ENCODE data around the gene ELFN2.

ELFN2 gene

DNA sequence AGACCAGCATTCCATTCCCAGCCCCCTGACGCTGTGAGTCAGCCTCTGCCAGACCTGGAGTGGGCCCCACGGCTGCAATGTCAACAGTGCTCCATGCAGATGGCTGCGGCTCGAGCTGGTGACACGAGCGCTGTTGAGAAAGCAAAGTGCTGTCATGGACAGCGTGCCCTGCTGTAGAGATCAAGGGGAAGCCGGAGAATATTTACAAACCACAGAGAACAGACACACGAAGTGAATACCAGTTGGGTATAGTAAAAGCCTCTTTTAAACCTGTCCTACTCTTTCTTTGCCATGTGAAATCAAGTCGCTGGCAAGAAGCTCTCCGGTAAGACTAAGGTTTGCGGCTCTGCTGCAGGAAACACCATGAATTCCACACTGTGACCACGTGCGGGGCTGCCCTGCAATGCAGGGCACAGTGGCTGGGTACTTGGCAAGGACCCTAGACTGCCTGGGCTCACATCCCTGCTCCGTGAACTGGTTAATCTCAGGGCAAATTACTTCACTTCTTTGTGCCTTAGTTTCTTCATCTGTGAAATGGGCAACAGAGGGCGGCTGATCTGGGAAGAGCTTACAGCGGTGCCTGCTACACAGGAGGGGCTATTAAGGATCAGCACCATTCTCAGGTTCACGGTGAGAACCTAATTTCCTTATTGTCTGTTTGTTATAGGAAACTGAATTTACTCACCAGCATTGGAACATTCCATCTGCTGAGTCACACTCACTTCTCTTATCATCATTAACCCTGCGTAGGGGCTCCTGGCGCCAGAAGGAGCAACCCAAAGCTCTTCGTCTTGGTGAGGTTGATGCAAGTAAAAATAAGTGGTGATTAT lies 27.8 kb upstream of the ELFN2 start:
- no peak for DNase-seq

DNA sequence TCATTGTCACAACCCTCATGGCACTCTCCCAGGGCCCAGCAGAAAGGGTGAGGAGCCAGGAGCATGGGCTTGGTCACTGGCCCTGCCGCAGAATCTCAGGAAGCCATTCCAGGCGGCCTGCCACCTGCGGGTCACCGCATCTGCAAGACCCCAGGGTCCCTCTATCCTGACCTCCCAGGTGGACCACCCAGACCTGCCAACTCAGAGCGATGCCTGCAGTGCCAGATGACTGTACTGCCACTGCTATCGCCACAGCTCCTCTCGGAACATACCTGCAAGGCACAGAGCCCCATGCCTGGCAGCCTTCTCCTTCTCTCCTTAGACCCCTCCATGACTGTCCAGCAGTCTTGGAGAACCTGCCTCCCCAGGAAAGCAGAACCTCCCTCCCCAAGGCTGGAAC lies 26.4 kb upstream of the ELFN2 start:
- no peak for DNase-seq

DNA sequence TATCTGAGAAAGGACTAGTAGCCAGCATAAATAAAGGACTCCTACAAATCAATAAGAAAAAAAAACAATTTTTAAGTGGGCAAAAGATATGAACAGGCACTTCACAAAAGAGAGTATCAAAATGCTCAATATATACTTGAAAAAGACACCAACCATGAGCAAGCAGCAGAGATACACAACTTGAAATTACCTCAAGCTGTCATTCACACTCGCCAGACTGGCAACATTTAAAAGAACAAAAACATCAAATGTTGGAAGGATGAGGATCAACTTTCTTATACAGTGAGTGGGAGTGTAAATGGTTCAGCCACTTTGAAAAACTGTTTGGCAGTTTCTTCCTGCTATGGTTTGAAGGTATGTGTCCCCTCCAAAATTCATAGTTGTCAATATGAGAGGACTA lies 23.9 kb upstream of the ELFN2 start:
- no peak for DNase-seq

DNA sequence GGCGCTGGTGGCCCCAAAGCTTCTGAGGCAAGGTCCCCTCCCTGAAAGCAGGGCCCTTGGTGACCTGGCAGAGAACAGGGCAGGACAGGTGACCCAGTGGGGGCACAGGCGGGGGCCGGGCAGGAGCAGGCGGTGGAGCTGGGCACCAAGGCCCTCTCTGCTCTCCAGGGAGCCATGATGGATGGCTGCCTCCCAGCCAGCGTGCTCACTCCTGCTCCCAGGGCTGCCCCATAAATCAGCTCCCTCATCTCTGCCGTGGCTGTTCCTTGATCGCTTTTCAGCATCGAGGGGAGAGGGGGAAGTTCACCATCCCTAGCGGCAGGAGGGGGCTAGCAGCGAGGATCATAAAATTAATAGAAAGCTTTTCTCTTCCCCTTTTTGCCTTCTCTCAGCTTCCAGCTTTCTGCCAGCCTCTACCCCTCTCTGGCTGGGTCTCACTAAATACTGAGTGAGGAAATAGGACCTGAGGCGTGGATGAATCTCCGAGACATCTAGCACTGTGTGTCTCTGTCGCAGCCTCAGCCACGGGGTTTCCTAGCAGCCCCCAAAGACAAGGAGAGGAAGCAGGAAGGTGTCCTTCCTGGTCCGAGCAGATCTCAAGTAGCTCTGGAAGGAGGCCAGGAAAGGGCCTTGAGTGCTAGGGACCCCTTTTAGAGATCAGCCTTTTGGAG lies 22.2 kb upstream of the ELFN2 start:
- DNase-seq, result no peak

DNA sequence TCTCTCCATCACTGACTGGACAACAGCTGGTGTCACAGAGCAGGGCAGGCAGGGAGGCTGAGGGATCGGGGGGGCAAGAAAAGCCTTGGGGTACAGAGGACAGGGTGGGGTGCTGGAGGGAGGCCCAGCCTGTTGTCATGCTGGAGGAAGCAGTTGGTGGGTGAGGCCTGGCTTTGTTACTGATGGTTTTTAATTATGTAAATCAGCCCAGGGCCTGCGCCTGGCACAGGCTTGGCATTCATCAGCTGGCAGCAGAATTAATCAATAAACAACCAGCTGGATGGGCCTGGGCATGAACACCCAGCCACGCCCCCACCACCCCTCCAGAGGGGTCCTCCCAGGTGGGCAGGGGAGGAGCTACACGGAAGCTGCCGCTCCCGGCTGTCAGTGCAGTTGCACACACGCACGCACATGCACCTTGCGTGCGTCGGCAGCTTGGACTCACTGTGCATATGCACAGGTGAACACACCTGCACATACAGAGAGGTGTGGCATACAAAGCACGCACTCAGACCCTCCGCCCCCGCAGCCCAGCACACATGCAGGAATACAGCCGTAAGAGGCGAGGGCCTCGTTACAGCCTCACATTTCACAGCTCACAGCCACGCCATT lies 21.3 kb upstream of the ELFN2 start:
- no peak for DNase-seq

DNA sequence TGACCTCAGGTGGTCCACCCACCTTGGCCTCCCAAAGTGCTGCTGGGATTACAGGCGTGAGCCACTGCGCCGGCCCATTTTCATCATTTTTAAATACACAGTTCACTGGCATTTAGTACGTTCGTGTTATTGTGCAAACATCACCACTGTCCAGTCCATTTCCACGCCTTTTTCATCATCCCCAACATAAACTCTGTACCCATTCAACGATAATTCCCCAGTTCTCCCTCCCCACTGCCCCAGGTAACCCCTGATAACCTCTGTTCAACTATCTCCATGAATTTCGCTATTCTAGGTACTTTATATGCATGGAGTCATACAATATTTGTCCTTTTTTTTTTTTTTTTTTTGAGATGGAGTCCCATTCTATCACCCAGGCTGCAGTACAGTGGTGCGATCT lies 18.2 kb upstream of the ELFN2 start:
- DNase-seq, result no peak

DNA sequence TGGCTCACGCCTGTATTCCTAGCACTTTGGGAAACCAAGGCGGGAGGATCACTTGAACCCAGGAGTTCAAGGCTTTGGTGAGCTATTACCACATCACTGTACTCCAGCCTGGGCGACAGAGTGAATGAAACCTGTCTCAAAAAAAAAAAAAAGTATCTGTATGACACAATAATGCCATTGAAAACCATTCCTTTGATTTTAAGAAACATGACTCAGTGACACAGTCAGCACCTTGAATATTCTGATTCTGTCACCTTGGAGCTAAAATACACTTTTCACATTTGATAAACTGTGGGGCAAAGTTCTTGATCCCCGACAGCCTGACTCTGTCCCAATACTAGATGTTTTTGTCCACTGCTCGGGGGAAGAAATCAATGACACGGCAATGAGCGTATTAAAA lies 16.7 kb upstream of the ELFN2 start:
- DNase-seq, result no peak

DNA sequence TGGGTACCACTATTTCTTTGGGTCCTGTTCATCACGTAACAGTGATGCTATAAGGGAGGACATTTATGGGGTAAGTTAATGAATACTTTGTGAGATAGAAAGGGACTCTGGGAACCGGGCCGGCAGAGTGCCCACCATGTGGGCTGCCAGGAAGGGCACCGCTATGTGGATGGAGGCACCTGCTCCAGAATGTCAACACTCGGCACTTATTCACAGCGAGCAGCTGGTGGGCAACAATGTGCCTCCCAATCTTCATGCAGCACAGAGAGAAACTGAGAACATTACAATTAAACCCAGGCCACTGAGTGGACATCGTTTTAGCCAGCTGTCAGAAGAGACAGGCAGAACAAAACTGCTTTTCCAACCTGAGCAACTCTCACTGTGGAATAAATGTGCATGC lies 15.8 kb upstream of the ELFN2 start:
- no peak for DNase-seq

DNA sequence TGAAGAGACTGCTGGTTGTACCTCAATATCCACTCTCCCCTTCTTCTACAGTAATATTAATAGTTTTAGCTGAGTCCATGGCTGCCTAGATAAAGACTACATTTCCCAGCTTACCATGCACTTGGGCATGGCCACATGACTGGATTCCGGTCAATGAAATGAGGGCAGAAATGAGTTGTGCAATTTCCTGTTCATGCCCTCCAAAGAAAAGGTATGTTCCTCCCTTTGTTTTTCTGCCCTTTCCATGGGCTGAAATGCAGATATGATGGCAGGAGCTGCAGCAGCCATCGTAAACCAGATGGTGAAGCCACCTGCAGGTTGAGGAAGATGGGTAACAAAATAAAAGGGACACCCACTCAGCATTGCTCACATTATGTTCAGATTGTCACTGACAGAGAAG lies 15.3 kb upstream of the ELFN2 start:
- DNase-seq, result no peak

DNA sequence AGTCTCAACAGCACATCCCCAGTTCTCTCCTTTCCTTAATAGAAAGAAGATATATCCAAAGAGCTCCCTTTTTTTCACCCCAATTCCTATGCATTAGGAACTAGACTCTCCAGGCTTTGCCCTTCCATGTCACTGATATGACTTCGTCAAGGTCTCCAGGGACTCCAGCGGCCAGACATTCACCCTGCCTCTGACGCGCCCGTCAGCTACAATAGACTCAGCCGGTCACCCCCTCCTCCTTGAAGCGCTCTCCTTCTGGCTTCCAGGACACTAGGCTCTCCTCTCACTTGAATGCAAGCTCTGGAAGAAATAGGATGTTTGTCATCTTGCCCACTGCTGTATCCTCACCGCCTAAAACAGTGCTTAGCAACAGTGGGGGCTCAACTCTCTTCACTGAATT lies 14.9 kb upstream of the ELFN2 start:
- DNase-seq, result no peak

DNA sequence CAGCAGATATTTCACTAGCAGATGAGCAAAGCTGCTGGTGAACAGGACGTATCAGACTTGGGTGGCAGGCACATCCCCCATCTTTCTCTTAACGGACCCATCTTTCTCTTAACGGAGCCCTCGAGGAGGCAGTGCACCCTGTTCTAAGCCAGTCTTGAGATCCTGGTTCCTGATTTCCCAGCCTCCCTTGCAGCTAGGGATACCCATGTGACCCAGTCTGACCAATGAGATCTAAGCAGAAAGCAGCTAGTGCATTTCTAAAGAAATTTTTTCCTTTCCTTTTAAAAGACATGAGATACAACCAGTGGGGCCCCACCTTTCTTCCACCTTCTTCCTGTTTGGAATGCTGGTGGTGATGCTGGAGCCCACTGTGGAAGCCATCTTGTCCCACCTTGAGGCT lies 13.6 kb upstream of the ELFN2 start:
- DNase-seq, result no peak

DNA sequence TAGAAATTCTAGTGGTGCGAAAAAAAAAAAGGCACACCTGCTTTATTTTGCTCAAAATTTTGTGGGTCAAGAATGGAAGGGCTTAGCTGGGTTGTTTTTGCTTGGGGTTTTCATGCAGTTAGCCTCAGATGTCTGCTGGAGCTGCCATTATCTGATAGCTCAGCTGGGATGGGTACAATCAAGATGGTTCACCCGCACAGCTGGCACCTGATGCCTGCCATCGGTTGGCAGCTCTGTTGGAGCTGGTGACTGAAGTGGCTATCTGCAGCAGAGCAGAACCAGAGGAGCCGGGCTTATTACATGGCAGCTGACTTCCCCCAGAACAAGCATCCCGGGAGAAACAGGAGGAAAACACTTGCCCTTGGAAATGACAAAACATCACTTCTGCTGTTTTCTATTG lies 12.1 kb upstream of the ELFN2 start:
- no peak for DNase-seq

DNA sequence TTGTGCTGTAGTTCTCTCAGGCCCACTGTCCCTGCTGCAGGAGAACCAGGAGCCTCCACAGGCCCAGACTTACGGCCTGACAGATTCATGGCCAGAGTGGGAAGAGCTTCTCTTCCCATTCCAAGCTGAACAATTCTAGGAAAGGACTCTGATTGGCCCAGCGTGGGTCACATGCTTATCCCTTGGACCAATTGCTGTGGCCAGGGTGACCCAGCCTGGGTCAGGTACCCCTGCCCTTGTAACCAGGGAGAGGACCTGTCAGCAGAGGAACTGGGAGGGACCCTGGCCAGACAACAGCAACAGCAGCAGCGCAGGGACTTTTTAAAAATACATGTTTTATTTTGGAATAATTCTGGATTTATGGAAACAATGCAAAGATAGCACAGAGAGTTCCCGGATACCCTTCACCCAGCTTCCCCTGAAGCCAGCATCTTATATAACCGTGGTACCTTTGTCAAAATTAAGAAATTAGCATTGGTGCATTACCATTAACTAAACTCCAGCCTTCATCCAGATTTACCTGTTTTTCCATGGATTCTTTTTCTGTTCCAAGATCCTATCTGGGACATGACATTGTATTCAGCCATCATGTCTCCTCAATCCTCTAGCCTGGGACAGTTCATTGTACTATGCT lies 8.8 kb upstream of the ELFN2 start:
- no peak for DNase-seq

DNA sequence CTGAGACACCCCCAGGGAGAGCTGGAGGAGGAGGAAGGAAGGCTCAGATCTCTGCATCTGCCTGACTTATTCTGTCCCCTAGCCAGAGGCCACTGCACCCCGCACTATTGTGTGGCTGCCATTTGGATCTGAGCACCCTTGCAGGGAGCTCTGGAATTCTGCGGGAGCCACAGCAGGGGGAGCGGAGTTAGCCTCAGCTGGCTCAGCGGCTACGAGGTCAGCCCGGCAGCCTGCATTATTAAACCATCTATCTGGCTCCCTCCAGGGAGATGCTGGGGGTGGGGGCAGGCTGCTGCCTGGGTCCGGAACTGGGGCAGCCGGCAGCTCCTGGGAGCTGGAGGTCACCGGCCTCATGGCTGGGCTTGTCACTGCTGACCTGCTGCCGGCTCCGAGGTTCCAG lies 6.5 kb upstream of the ELFN2 start:
- no peak for DNase-seq

DNA sequence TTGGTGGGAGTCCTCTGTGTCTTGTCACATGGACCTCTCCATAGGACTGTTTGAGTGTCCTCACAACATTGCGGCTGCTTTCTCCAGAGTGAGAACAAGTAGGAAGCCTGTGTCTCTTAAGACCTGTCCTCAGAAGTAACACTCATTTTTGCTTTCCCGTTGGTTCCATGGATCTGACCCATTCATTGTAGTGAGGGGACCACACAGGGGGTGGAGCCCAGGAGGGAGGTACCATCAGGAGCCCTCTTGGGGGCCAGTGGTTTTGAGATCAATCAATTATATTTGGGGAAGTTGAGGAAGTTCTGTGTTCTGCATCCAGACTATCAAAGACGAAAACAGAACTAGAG lies 5.4 kb upstream of the ELFN2 start:
- no peak for DNase-seq

DNA sequence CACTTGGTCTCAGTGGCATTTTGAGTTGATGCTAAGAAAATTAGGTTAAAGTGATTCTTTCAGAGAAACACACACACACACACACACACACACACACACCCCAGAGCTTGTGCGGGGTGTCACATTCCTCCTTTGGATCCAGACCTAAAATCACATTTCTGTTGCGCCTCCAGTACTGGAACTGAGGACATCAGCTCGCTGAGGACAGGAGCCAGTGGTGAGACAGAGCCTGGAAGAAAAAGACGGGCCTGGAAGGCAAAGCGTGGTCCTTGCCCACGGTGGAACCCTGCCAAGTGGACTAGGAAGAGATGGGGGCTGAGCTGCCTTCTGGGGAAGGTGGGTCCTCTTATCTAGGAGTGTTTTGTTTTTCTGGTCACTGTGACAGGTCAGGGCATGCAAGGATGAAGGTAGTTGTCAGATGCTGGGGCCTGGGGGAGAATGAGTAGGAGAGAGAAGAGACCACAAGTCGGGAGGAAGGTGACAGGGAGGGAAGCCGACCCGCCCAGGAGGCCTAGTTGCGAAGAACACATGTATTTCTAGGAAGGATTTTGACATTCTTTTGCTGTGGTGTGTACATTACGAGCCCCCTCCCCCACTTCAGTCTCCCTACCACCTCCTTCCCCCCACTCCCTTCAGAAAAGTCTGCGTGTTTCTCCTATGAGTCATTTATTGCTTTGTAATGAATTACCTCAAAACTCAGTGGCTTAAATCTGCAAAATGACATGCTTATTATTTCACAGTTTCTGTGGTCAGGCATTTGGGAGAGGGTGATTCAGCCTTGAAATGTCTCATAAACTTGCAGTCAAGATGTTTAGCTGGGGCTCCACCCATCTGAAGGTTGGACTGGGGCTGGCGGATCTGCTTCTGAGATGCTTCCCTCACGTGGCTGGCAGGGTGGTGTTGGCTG lies 4.8 kb upstream of the ELFN2 start:
- DNase-seq, result no peak

DNA sequence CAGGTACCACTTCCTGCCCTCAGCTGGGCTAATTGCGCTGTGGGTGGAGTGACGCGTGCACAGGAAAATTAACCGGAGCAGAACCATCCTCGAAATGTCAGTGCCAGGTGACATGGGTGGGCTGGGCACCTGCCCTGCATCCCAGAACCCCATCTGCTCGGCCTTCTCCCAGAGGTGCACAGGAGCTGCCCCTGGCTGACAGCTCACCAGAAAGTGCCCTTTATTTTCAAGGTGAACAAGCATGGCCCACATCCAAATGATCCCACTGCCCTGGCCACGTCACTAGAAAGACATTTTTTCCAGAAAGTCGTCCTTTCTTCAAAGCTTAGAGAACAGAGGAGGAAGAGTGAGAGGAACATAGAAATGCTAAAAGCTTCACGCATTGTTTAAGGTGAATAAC lies 4.1 kb upstream of the ELFN2 start:
- no peak for DNase-seq

DNA sequence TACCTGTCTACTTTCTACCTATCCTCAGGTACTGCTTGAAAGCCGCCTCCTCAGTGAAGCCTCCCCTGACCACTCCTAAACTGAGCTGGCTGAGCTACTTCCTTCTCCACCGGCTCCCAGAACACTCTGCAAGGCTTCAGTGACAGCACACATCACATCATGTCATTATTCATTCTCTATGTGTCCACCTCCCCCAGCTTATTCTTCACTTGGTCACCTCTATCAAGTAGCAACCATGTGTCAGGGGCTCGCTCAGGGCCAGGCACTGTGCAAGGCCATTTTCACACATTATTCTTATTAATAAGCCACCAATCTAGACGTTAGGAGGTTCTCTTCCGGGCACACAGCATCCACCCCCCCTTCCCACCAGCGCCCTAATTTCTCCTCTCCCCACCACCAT lies 3.7 kb upstream of the ELFN2 start:
- no peak for DNase-seq

DNA sequence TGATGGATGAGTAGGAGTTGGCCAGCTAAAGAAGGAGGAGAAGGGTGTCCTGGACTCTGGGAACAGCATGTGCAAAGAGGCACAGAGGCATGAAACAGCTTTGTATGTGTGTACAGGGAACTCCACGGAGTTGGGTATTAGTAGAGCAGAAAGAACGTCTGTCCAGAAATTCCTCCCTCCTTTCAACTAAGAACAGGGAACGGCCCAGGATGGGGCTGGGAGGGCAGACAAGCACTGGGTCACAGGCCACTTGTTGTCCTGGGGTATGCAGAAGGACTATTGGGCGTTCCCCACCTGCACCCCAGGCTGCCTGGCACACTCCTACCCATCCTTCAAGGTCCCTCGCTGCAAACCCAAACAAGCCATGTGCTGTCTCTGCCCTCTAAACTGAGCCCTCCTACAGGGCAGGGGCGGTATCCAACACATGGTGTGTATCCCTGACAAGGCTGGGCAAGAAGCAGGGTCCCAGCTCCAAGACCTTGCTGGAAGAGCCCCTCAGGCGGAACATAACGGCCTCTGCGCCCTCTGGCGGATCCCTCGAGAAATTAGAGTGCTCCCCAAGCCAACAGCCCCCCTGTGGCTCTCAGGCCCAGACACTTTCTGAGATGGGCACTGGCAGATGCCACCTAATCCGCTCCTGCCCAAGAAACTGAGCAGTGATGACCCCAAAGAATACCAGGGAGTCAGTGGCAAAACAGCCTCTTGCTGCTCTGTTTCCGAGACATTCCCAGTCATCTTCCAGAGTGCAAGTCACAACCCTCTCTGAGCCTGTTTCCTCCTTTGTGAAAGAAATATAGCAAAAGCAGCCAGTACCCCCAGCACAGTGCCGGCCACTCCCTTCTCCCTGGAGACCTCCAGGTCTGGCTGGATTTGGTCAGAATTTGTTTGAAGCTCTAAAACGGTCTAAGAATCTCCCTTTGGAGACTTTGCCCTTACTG lies 1.6 kb upstream of the ELFN2 start:
- peak; percentile 65 for DNase-seq

DNA sequence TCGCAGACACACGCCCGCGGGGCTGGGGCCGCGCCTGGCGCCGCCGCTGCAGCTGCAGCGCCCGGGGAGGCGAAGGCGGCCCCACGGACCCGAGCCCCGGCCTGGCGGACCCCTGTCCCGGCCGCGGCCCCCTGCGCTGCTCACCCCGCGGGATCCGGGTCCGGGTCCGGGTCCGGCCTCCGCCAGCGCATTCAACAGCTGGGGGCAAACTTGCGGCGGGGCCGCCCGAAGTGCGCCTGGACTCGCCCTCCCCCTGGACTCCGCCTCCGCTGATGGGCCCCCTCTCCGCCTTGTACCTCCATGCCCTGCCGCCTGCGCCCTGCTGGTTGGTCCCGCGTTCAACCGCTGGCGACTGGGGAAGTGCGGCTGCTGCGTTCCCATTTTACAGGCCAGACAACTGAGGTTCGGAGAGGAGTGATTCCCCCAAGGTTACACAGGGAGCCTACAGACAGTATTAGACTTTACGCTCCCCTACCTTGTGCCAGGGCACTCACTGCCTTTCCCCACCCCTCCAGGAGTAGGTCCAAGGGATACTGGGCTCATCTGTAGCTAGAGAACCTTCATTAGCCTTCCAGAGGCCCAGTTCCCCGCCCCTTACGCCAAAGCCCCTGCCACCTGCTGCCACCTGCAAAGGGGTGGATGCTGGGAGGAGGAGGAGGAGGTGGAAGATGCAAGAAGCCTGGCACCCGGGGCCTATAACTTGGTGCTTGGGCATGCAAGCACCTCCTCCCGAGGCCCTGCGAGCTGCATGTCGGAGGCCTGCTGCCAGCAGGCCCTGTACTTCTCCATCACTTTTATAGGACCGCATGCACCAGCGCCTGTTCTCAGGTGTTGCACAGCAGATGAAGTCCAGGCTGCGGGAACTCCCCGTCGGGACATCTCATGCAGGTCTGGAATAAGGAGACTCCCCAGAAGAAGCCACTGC lies 694 bp upstream of the ELFN2 start:
- peak; percentile 24 for DNase-seq

Data from right hindlimb (tissue), 1 donor.